ENCODE measurements around the gene ASAP2.

The ASAP2 gene

DNA sequence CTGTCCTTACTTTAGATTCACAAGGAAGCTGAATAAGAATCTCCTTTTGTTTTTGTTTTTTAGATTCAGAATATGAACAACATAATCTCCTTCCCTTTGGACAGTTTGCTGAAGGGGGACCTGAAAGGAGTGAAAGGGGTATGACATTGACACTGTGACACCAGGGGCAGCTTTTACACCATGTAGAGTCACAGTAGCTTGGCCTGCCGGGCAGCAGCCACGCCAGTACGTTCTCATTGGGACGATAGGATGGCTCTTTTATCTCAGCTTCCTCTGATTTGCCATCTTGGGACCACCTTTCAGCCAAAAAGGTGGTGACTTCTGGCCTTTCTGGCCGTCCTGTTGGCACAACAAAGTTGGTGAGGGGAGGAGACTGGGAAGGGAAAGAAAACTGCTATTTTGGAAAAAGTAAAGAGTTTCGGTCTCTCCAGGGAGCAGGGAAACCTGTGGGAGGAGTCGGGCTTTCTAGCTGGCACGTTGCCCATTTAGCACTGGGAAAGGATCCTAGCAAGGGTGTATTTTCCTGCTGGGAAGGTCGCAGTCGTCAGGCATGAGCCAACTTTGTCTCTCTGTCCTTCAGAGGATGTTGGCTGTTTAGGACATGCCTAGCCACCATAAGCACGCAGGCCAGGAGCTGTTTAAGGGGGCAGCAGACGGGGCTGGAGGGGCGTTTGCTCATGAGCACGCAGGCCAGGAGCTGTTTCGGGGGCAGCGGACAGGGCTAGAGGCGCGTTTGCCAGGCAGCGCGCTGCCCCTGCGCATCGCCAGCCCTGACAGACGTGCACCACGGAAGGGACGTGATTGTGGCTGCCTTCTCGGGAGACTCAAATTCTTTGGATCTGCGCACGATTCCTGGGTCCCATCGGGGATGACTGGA, 112.1 kb downstream of the ASAP2 start:
- H3F3A ChIP-seq (ENCODE audit: insufficient read depth, low read length), result no peaks in the 10 kb centered on the region
- H3K9me3 ChIP-seq (ENCODE audit: low read length), result no peaks in the 10 kb centered on the region
- no peaks in the 10 kb centered on the region for H3K36me3 ChIP-seq (ENCODE audit: insufficient read depth, low read length)
- no peak overlapping the region for H3K27ac ChIP-seq (ENCODE audit: low read depth, low read length, poor library complexity, severe bottlenecking)
- no peak overlapping the region for H2AFZ ChIP-seq (ENCODE audit: low read length)
- H3K79me2 ChIP-seq (ENCODE audit: insufficient read depth, low read length), result no peaks in the 10 kb centered on the region
- TF ChIP-seq, protein P1, sequence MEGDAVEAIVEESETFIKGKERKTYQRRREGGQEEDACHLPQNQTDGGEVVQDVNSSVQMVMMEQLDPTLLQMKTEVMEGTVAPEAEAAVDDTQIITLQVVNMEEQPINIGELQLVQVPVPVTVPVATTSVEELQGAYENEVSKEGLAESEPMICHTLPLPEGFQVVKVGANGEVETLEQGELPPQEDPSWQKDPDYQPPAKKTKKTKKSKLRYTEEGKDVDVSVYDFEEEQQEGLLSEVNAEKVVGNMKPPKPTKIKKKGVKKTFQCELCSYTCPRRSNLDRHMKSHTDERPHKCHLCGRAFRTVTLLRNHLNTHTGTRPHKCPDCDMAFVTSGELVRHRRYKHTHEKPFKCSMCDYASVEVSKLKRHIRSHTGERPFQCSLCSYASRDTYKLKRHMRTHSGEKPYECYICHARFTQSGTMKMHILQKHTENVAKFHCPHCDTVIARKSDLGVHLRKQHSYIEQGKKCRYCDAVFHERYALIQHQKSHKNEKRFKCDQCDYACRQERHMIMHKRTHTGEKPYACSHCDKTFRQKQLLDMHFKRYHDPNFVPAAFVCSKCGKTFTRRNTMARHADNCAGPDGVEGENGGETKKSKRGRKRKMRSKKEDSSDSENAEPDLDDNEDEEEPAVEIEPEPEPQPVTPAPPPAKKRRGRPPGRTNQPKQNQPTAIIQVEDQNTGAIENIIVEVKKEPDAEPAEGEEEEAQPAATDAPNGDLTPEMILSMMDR (IDR thresholded peaks at IDR 0.05; ENCODE audit: low read length), result no peak
- TF ChIP-seq EZH2 (IDR thresholded peaks at IDR 0.05; ENCODE audit: borderline replicate concordance, low read length), result no peak
- no peak overlapping the region for H3K4me3 ChIP-seq (ENCODE audit: low read depth, low read length, poor library complexity, severe bottlenecking)
- H3K4me1 ChIP-seq (ENCODE audit: insufficient read depth, low read length, severe bottlenecking), result no peaks in the 10 kb centered on the region
- H3K9ac ChIP-seq (ENCODE audit: low read length), result no peak overlapping the region
- H3K27me3 ChIP-seq (ENCODE audit: insufficient read depth, low read length), result 0 out of 2 replicates have a peak, but pooled peaks cover 3% of the 10 kb centered on the region
- H3K9me2 ChIP-seq (ENCODE audit: low read depth, low read length), result no peaks in the 10 kb centered on the region
- H3K4me2 ChIP-seq (ENCODE audit: low read length), result no peak overlapping the region
- no peaks in the 10 kb centered on the region for H4K20me1 ChIP-seq (ENCODE audit: insufficient read depth, low read length)

DNA sequence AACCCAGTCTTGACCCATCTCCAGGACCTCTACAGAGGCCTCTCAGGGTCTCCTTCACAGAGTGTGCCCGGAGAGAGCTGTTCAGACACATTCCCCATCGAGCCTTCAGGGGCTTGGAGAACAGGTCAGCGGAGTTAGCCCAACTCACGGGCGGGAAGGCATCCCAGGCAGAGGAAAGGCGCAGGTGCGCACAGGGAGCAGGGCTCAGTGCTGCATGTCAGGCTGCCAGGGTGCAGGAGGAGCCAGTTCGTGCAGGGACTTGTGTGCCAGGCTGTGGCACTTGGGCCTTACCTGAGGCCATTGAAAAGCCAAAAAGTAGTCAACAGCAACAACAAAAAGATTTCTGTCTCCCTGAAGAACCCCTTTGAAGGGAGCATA, 112.7 kb downstream of the ASAP2 start:
- H3K9ac ChIP-seq (ENCODE audit: low read length), result no peak overlapping the region
- H3K36me3 ChIP-seq (ENCODE audit: insufficient read depth, low read length), result no peaks in the 10 kb centered on the region
- 0 out of 2 replicates have a peak, but pooled peaks cover 3% of the 10 kb centered on the region for H3K27me3 ChIP-seq (ENCODE audit: insufficient read depth, low read length)
- H3K4me1 ChIP-seq (ENCODE audit: insufficient read depth, low read length, severe bottlenecking), result no peaks in the 10 kb centered on the region
- no peaks in the 10 kb centered on the region for H3K9me2 ChIP-seq (ENCODE audit: low read depth, low read length)
- H3K4me2 ChIP-seq (ENCODE audit: low read length), result no peak overlapping the region
- H2AFZ ChIP-seq (ENCODE audit: low read length), result no peak overlapping the region
- TF ChIP-seq, protein P1 (IDR thresholded peaks at IDR 0.05; ENCODE audit: low read length), result no peak
- no peak for TF ChIP-seq EZH2 (IDR thresholded peaks at IDR 0.05; ENCODE audit: borderline replicate concordance, low read length)
- no peak overlapping the region for H3K27ac ChIP-seq (ENCODE audit: low read depth, low read length, poor library complexity, severe bottlenecking)
- no peaks in the 10 kb centered on the region for H3F3A ChIP-seq (ENCODE audit: insufficient read depth, low read length)
- H3K79me2 ChIP-seq (ENCODE audit: insufficient read depth, low read length), result no peaks in the 10 kb centered on the region
- no peak overlapping the region for H3K4me3 ChIP-seq (ENCODE audit: low read depth, low read length, poor library complexity, severe bottlenecking)
- H4K20me1 ChIP-seq (ENCODE audit: insufficient read depth, low read length), result no peaks in the 10 kb centered on the region
- H3K9me3 ChIP-seq (ENCODE audit: low read length), result no peaks in the 10 kb centered on the region

DNA sequence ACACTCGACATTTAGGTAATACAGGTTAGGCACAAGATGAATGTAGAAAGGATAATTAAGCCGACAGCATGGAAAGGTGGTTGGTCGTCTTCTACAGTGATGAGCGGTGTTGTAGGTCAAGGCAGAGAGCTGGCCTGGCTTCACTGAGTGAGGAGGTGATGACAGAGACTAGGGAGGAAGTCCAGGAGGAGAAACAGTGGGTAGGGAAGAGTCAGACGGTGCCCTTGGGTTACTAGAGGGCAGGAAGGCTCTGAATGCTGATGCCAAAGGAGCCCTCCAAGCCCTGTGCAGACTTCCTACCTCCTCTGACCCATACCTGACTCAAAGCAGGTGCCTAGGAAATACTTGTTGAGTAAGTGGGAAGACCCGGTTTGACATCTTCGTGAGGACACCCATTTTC, 116.0 kb downstream of the ASAP2 start:
- Histone ChIP-seq H3K4me1 (ENCODE audit: insufficient read depth, low read length, severe bottlenecking) (no peaks in the 10 kb centered on the region), H3K36me3 (ENCODE audit: insufficient read depth, low read length) (no peaks in the 10 kb centered on the region), H3F3A (ENCODE audit: insufficient read depth, low read length) (no peaks in the 10 kb centered on the region), H3K9me2 (ENCODE audit: low read depth, low read length) (no peaks in the 10 kb centered on the region), H3K9ac (ENCODE audit: low read length) (no peak overlapping the region), H3K9me3 (ENCODE audit: low read length) (no peaks in the 10 kb centered on the region), H2AFZ (ENCODE audit: low read length) (no peak overlapping the region), H3K27ac (ENCODE audit: low read depth, low read length, poor library complexity, severe bottlenecking) (no peak overlapping the region), H3K27me3 (ENCODE audit: insufficient read depth, low read length) (0 out of 2 replicates have a peak, but pooled peaks cover 3% of the 10 kb centered on the region), H3K4me3 (ENCODE audit: low read depth, low read length, poor library complexity, severe bottlenecking) (no peak overlapping the region), H3K4me2 (ENCODE audit: low read length) (no peak overlapping the region), H3K79me2 (ENCODE audit: insufficient read depth, low read length) (no peaks in the 10 kb centered on the region), H4K20me1 (ENCODE audit: insufficient read depth, low read length) (no peaks in the 10 kb centered on the region)
- TF ChIP-seq EZH2 (IDR thresholded peaks at IDR 0.05; ENCODE audit: borderline replicate concordance, low read length), result no peak
- TF ChIP-seq, protein P1 (IDR thresholded peaks at IDR 0.05; ENCODE audit: low read length), result no peak
